HG02798 (cell line): ENCODE data around the gene KIF16B.
"Not testable (repeated sequence)": the region's sequence is repeated elsewhere in the genome, so short reads cannot be mapped to it uniquely, and the experiment has no call there.

Experiments
- ATAC-seq: cut with Tn5 transposase; IDR thresholded peaks from one replicate; pipeline ENCODE4 v1.9.1; 2021; ENCODE audit warnings: mild to moderate bottlenecking; ENCODE audit not compliant: unreplicated experiment, poor library complexity

Gene KIF16B

DNA sequence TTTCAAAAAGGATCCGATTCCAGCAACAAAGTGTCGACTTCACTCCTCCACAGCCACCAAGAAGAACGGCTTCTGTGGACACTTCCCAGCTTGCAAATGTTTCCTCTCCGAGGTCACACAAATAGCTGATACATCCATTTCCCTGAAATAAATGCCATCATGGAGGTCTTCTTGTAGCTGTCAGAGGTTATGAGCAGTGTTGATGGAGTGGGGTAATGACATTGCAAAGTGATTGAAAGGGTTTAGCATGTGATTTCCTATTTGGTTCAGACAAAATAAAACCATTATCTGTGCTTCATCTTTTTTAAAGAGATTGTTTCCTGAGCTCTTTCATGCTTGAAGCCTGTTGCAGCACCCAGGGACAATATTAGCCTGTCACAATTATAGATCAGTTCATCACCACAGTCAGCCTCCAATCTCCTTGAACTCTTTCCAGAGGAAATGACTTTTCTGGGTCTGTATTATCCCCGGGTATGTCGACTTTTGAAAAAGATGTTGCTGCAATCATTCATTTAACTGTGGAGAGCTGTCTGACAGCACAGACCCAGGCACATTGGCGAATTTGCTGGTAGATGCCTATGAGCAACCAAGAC is 16.9 kb upstream of the KIF16B start:
- ATAC-seq = no peak

DNA sequence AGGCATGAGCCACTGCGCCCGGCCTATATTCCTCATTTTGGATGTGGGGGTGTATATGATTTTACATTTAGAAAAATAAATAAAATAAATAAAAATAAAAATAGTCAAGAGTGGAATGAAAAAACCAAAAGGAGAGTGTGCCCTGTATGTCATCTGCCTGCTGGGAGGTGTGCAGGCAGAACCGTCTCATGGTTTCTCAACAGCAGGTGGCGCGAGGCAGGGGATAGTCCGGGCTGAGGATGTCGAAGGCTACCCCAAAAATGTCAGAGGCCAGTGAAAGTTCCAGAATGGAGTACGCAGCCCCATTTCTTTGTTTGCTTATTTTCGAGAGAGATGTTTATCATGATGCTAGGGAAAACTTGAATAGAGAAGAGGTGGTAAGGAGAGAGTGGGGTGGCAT is 16.4 kb upstream of the KIF16B start:
- no peak for ATAC-seq

GRCh38 chr20:16588241-16588640 is 15.0 kb upstream of the KIF16B start:
- no peak for ATAC-seq

DNA sequence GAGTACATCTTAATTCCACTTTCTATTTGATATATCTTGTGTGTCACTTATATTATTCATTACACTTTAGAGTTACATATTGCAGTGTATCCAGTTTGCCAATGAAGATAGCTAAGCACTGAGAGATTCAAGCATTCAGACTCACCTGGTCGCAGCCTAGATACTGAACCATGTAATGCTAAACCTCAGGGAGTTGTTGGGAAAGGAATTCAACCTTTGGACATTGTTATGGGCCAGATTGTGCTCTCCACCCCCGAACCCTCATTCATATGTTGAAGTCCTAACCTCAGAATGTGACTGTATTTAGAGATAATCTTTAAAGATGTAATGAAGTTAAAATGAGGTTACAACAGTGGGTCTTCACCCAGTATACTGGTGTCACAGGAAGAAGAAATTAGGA is 13.8 kb upstream of the KIF16B start:
- ATAC-seq = no peak

- ATAC-seq = no peak
Measured at GRCh38 chr20:16583474-16583873, 10.2 kb upstream of the KIF16B start.

DNA sequence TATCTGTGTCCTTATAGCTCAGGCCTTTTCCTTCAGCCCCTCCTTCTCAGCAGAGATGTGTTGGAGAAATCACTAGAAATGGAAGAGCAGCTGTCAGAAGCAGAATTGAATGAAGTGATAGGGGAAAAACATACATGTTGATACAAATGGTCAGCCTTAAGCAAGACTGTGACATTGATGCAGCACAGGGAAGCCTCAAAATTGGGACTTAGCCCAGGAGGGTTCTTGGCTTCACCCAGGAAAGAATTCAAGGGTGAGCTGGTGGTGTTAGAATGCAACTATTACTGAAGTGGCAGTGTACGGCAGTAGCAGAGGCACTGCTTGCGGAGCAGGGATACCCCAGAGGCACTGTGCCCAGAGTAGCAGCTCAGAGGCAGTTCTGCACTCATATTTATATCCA is 8.0 kb upstream of the KIF16B start:
- ATAC-seq = no peak

- no peak for ATAC-seq
Measured at GRCh38 chr20:16580620-16581019, 7.4 kb upstream of the KIF16B start.

GRCh38 chr20:16580147-16580546 is 6.9 kb upstream of the KIF16B start:
- ATAC-seq = no peak

DNA sequence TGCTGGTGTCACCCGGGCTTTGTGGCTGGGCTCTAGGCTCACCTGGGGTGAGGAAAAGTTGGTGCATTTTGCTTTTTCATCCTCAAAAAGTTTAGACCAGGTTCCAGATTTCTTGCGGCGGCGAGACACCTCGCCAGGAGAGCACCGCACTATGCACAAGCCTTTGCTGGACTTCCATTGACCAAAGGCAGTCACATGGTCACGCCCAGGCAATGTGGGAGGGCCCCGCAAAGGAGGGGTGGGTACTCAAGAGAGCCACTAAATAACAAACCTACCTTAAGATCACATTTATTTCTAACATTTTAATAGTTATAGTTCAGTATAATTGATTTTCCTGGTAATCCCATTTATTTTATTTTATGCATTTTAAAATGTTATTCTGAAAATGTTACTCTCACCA is 3.0 kb upstream of the KIF16B start:
- ATAC-seq = no peak

GRCh38 chr20:16575390-16576140 is 2.3 kb upstream of the KIF16B start:
- no peak for ATAC-seq

DNA sequence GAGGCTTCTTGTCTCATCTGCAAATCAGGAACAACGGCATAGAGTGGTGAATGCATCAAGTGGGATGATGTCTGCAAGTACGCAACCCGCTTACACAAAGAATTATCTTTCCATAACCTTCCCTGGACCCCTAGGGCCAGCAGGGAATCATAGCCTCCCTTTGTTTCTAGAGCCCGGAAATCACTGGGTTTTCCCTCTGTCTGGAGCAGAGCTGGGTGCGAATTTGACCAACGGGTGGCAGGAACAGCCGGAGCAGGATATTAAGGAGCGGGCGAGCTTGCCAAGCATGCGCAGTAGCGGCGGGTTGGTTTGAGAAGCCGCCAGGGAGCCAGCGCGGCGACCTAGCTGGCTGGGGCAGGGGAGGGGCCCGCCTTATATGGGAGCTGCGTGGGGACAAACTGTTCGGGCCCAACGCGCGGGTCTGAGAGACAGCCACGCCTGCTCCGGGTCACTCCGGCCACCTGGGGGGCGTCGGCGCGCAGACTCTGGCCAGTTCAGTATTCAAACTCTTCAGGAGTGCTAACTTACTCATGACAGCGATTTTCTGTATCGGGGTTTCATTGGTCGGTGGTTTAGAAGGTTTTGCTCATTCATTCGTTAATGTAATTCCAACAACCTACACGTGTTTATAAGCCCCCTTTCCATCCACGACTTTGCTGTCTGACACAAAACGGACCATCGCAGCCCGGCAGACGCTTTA is 1.6 kb upstream of the KIF16B start:
- ATAC-seq = peak; percentile 74

- no peak for ATAC-seq
Measured at GRCh38 chr20:16571333-16571732, 1.9 kb downstream of the KIF16B start.

GRCh38 chr20:16569246-16570153 is 3.7 kb downstream of the KIF16B start:
- ATAC-seq = no peak

GRCh38 chr20:16566080-16566479 is 7.2 kb downstream of the KIF16B start:
- no peak for ATAC-seq

GRCh38 chr20:16564079-16564478 is 9.2 kb downstream of the KIF16B start:
- not testable (repeated sequence) for ATAC-seq

DNA sequence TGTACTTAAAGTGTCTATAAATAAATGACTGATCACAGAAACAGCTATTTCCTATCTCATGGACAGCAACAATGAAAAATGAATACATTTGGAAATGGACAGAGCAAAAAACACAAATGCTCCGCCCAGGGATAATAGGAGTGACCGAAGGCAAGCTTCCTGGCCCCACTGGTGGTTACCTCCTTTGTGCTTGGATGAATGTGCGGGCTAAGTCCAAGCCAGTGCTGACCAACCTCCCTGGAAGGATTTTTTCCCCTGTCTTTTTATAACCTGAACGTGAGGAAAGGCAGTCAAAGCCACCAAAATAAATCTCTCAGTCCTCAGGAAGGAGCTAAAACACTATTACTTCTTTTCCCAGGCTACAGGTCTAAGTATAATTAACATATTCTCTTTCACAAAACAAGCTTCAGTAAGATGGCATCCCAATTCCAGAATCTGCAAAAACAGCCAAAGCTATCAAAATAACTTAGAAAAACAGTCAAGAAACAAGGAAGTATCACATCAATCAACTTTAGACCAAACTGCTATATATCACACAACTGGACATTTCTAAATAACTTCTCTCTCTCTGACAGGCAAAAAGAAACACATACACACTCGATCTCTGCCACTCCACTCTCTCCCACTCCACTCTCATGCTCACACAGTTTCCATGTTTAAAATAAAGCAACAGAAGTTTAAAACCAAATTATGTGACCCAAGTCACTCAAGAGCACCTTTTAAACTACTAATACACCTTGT is 10.0 kb downstream of the KIF16B start:
- no peak for ATAC-seq

DNA sequence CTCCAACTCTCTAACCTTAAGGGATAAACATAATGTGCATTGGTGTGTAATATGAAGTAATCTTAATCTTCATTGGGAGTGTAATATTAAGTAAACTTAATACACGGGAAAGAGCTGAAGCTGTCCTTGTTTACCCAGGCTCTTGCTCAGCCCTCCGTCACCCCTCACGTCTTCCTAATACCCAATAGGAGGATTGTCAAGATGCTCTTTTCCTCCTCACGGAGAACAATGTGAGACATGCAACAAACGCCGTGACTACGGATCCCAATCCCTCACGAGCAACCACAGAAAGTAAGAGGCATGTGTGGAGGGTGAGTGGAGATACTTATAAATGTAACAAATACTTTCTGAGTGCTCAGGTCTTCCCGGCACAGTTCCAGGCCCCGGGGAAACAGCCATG is 11.0 kb downstream of the KIF16B start:
- no peak for ATAC-seq

GRCh38 chr20:16560661-16561060 is 12.6 kb downstream of the KIF16B start:
- ATAC-seq = no peak

- no peak for ATAC-seq
Measured at GRCh38 chr20:16560216-16560615, 13.0 kb downstream of the KIF16B start.

DNA sequence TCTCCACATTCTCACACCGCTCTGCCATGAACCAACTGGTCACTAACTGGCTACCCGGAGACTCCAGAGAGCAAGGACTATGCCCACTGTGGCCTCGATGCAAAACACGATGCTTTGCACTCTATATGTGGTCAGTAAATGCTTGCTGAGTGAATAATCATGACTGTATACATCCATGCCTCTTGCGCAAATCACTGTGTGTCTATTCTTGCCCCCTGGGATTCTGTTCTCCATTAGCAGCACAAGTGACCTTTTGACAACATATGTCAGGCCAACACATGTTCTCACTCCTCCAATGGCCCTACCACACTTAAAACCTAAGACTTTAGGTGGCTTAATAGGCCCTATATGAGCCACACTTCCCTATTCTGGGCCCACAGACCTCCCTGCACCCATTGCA is 16.9 kb downstream of the KIF16B start:
- ATAC-seq = no peak
